IPS-NIHi7 (cell line): ENCODE data around the gene KCTD13.
"Not testable (repeated sequence)": the region's sequence is repeated elsewhere in the genome, so short reads cannot be mapped to it uniquely, and the experiment has no call there.

ENCODE experiments used
- DNase-seq: peaks from one replicate; pipeline ENCODE4 v3.0.0; 2012; ENCODE audit warnings: mixed read lengths; ENCODE audit errors: extremely low spot score

The KCTD13 gene

DNA sequence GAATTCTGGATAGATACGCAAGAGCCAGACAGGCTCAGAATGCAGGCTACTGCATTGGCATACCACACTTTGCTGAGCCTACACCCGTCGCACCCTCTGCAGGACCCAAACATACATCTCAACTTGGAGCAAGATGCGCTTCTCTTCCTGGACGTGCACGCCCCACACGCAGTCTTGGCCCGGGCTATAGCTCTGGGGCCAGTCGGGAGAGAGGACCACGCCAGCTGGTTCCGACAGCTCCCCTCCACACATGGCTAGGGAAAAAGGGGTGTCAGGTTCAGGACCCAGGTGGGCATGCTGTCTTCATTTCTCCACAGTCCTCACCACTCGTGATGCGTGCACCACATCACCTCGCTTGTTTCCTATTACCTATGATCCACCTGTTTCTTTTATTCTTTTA, 47.9 kb downstream of the KCTD13 start:
- DNase-seq: no peak

DNA sequence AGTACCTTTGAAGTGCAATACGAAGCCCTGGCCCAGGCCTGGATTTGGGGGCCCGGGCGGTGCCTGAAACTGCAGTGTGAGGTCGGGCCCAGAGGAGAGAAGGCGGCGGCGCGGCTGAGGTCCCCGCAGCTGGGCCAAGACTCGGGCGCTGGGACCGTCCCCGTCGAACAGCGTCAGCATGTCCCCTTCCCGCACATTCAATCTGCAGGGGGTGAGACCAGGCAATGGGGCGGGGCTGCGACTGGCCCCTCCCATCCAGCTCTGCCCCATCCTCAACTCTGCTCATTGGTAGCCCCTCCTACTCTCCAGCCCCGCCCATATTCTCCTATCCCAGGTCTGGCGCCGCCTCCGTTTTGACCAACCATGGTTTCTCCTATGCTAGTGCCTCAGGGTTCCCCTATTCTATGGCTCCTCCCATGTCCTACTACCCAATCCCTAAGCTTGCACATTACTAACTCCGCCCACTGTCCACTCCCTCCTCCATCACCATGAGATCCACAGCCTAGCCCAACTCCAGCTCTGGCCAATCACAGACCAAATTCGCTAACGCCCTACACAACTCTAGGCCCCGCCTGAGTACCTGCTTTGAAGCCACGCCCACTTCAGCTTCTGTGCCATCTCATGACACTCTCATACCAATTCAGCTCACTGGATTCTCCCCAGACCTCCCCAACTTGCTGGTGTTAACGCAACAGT, 48.6 kb downstream of the KCTD13 start:
- peak; percentile 99 for DNase-seq

DNA sequence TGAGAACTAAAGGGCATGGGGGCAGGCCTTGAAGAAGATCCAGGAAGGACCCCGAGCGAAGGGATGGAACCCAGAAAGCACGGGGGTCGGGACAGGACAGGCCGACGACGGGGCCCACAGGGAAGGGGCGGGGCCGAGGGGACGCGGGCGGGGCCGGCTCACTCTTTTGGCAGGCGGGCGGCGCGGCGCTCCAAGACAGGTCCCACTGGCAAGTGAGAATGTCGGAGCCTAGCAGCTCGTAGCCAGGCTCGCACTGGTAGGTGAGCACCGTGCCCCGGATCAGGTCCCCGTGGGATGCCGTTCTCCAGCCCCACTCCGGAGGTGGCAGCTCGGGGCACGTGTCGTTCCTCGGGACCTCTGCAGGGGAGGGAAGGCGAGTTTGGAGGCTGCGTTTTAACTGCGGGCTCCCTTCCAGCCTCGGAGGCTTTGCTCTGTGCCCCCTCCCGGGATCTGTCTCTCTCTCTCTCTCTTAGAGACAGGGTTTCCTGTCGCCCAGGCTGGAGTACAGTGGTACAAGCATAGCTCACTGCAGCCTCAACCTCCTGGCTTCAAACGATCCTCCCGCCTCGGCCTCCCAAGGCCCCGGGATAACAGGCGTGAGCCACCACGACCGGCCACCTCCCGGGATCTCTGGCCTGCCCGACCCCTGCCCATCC, 49.3 kb downstream of the KCTD13 start:
- DNase-seq: peak; percentile 54

DNA sequence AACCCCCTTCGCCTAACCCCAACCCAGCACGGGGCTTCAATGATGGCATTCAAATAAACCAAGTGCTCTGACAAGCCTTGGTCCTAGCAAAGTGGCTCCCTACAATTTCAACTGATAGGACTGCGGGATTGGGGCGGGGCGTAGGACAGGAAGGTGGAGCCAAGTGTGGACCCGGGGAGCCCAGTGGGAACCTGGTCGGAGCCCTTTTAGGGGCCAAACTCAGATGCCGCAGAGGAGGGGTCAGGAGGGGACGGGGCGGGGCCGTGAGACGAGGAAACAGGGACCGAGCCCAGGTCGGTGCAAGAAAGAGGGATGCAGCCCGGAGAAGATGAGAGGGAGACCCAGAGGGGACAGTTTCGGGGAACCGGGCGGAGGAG, 49.8 kb downstream of the KCTD13 start:
- DNase-seq: peak; percentile 65

DNA sequence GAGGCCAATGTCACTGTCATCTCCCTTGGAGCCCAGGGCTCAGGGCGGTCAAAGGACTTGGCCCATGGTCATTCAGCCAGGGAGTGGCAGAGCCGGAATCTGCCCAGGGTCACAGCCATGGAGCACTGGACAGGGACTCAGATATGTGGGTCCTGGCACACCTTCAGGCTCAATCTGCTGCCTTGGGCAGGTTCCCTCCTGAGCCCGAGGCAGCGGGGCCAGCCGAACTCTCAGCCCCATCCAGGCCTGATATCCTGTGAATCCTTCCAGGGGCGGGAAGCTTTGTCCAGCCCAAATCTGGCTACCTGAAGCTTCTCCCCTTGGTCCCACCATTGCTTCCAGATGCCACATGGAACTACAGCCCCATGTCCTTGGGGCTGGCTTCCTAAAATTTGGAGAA, 50.8 kb downstream of the KCTD13 start:
- no peak for DNase-seq

DNA sequence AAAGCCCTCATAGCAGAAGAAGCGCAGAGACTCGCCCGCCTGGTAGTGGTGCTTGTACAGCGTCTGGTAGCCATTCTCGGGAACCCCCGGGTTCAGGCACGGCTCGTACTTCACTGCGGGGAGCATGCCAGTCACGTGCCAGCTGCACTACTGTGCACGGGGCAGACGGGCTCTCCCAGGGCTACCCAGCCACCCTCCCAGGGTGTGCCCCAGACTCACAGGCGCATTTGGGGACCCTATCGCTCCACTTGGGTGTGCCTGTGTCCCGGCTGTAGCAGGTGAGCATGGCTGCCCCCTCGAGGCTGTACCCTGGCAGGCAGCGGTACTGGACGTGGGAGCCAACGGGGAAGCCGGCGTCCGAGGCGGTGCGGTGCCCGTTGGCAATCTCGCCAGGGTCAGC, 52.7 kb downstream of the KCTD13 start:
- no peak for DNase-seq

GRCh38 chr16:29871822-29872546, 54.0 kb downstream of the KCTD13 start:
- DNase-seq: no peak

DNA sequence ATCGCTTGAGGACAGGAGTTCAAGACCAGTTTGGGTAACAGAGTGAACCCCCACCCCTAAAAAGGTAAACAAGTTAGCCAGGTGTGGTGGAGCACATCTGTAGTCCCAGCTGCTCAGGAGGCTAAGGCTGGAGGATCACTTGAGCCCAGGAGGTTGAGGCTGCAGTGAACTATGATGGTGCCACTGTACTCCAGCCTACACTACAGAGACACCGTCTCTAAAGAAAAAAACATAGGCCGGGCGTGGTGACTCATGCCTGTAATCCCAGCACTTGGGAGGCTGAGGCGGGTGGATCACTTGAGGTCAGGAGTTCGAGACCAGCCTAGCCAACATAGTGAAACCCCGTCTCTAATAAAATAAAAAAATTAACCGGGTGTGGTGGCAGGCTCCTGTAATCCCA, 57.0 kb downstream of the KCTD13 start:
- DNase-seq: not testable (repeated sequence)

DNA sequence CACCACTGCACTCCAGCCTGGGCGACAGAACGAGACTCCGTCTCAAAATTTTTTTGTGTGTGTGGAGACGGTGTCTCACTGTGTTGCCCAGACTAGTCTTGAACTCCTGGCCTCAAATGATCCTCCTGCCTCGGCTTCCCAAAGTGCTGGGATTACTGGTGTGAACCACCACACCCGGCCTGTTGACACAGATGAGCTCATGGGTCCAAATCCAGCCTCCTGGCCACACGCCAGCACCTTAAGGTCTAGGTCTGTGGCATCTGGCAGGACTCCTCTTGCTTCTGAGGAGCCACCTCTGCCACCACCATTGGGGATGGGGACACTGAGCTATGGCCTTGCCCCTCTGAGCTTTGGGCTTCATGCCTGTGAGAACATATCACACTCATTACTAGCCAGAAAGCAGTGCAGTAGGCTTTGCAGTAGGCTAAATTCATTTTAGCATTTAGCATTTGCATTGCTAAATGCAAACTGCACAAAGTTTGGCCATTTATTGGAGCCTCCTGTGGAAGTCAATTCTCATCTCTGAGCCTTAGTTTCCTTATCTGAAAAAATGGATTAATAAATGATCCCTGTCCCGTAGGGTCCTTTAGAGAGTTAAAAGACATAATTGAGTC, 57.5 kb downstream of the KCTD13 start:
- no peak for DNase-seq

DNA sequence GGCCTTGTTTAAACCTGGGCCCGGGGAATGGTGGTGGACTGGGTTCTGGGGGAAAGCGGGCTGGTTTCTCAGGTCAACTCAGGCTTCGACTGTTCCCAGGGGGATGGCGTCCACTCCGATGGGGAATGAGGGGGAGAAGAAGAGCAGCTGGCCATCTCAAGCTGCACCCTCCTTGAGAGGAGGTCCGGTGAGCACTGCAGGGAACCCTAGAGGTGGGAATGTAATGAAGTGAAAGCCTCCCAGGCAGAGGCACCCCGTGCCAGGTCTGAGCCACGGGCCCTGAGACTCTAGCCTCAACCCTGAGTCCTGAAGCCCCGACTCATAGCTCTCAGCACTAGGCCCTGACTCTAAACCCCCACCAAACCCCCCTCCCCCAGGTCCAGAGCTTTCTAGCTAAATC, 61.8 kb downstream of the KCTD13 start:
- DNase-seq: no peak

DNA sequence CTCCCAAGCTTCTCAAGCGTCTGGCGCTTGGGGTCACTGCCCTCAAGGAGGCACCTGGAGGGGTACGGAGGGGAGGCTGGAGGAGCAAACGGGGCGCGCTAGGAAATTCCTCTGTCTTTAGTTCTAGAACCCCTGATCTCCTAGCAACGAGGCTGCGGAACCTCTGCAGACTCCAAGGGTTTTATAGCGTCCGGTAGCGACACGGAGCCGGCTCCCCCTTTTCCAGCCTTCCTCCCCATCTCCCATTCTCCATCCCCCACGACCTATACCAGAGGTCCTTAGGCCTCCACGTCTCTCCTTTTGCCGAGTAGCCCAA, 62.4 kb downstream of the KCTD13 start:
- DNase-seq: no peak

GRCh38 chr16:29862884-29863668, 63.0 kb downstream of the KCTD13 start, which contains the start of gene CDIPT:
TSS of gene CDIPT (minus strand) at chr16:29863226. CDS start at chr16:29862857, 369 bp downstream.
- peak; percentile 96 for DNase-seq

DNA sequence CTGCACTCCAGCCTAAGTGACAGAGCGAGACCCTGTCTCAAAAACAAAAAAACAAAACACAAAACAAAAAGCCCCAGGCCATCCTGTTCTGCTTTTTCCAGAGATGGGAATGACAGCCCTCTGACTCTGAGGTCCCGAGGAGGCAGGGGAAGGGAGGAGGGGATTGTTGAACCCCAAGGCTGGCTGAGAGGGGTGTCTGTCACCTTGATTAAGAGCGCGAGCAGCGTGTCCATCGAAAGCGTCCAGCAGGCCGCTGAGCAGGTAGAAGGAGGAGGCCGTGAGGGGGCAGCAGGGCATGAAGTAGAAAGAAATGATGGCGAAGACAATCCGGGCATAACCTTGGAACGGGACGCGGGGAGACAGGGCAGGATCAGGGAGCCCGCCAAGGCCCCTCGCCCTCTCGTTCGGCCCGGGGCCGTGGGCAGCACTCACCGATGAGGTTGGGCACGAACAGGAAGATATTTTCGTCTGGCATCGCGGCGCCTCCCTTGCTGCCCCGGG, 63.6 kb downstream of the KCTD13 start:
- DNase-seq: no peak

DNA sequence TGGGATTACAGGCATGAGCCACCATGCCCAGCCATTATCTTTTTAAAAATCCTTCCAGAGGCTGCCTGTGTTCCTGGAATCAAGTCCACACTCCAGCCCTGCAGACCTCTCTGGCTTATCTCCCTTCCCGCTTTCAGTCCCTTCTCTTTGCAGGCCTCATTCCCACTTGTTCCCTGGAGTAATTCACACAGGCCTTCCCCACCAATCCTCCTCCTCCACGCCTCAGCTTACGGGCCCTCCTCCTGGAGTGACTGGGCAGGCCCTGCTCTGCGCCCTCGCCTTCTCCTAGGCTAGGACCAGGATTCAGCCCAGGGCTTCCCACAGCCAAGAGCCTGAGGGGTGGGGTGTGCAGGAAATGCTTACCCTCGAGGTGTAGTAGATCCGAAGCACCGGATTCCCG, 65.8 kb downstream of the KCTD13 start:
- no peak for DNase-seq

GRCh38 chr16:29858974-29859373, 67.1 kb downstream of the KCTD13 start:
- DNase-seq: no peak

DNA sequence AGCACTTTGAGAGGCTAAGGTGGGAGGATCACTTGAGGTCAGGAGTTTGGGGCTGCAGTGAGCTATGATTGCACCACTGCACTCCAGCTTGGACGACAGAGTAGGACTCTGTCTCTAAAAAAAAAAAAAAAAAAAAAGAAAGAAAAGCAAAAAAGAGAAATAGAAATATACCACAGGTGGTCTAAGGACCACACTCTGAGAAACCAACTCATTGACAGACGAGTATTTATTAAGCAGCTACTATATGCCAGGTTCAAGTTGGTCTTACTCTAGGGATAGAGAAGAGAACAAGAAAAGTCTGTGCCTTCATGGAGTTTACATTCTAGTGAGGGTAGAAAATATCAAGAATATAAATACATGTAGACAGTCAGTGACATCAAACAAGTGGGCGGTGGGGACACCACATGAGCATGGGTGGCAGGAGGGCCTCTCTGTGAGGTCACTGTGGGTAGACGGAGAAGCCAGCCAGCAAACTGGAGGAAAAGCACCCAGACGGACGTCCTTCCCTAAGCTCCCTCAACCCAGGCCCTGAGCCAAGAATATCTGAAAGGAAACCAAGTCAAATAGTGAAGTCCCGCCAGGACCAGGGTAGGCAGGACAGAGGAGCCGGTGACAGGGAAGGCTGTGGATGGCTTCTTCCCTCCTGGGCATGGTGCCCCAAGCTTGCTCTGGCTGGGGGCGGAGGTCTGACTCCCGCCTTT, 67.7 kb downstream of the KCTD13 start:
- no peak for DNase-seq

- no peak for DNase-seq
These were observed 68.8 kb downstream of the KCTD13 start for GRCh38 chr16:29857133-29857760.
